Measurements from ENCODE around the gene GSX2.
"Not testable (repeated sequence)": the region's sequence is repeated elsewhere in the genome, so short reads cannot be mapped to it uniquely, and the experiment has no call there.

The GSX2 gene

GRCh38 chr4:54110019-54110416, 10.1 kb downstream of the GSX2 start:
- no peaks in the 10 kb centered on the region for H3K27me3 ChIP-seq
- H3K4me1 ChIP-seq = no peaks in the 10 kb centered on the region
- no peak overlapping the region for H3K4me3 ChIP-seq (ENCODE audit: low read depth, low read length)
- DNase-seq = no peak
- H3K9me3 ChIP-seq = no peaks in the 10 kb centered on the region
- H3K36me3 ChIP-seq = no peaks in the 10 kb centered on the region
- TF ChIP-seq CTCF (IDR thresholded peaks at IDR 0.05; ENCODE audit: low read depth, low read length) = no peak

GRCh38 chr4:54113206-54113605, 13.2 kb downstream of the GSX2 start:
- H3K4me1 ChIP-seq; H3K27me3 ChIP-seq; H3K9me3 ChIP-seq; H3K4me3 ChIP-seq (ENCODE audit: low read depth, low read length); H3K36me3 ChIP-seq; DNase-seq: not testable (repeated sequence)

GRCh38 chr4:54116246-54116645, 16.3 kb downstream of the GSX2 start:
- not testable (repeated sequence) for H3K4me1 ChIP-seq; H3K4me3 ChIP-seq (ENCODE audit: low read depth, low read length); H3K9me3 ChIP-seq; H3K36me3 ChIP-seq; H3K27me3 ChIP-seq; DNase-seq

DNA sequence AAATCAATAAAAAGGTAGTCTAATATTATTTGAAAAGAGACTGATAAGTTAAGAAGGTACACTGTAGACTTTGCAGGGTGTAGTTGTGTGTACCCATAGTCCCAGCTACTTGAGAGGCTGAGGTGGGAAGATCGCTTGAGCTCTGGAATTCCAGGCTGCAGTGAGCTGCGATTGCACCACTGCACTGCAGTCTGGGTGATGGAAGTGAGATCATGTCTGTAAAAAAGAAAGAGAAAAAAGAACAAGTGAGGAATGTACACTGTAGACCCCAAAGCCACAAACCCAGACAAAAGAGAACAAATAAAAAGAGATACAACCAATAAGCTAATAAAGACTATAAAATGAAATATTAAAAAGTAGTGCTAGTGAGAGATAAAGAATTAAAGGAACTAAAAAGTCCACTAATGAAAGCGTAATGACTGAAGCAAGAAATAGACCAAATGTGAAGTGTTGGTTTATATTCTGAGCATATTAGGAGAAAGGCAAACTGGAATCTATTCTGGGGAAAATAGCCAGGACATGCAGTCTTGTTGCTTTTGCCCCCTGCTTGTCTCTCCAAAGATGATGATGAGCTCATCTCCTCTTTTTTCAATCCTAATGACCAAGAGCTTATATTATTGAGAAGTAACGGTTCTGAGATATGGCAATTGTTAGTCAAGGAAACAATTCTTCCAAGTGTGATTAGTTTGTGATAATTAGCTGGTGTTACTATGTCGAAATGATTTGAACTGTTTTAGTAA, 19.1 kb downstream of the GSX2 start:
- Histone ChIP-seq H3K4me1 (no peaks in the 10 kb centered on the region), H3K9me3 (no peaks in the 10 kb centered on the region), H3K36me3 (no peaks in the 10 kb centered on the region), H3K4me3 (ENCODE audit: low read depth, low read length) (no peak overlapping the region), H3K27me3 (no peaks in the 10 kb centered on the region)
- no peak for TF ChIP-seq CTCF (IDR thresholded peaks at IDR 0.05; ENCODE audit: low read depth, low read length)
- no peak for DNase-seq

GRCh38 chr4:54120518-54120917, 20.6 kb downstream of the GSX2 start:
- H3K4me3 ChIP-seq (ENCODE audit: low read depth, low read length) = no peak overlapping the region
- no peaks in the 10 kb centered on the region for H3K9me3 ChIP-seq
- no peak for DNase-seq
- H3K36me3 ChIP-seq = no peaks in the 10 kb centered on the region
- no peak for TF ChIP-seq CTCF (IDR thresholded peaks at IDR 0.05; ENCODE audit: low read depth, low read length)
- no peaks in the 10 kb centered on the region for H3K27me3 ChIP-seq
- no peaks in the 10 kb centered on the region for H3K4me1 ChIP-seq

DNA sequence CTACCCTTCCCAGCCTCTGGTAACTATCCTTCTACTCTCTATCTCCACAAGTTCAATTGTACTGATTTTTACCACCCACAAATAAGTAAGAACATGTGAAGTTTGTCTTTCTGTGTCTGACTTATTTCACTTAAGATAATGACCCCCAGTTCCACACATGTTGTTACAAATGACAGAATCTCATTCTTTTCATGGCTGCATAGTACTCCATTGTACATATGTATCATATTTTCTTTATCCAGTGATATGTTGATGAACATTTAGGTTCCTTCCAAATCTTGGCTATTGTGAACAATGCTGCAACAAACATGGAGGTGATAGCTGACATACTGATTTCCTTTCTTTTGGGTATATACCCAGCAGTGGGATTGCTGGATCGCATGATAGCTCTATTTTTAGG, 27.7 kb downstream of the GSX2 start:
- Histone ChIP-seq H3K4me1 (no peaks in the 10 kb centered on the region), H3K27me3 (no peaks in the 10 kb centered on the region), H3K9me3 (no peaks in the 10 kb centered on the region), H3K4me3 (ENCODE audit: low read depth, low read length) (no peak overlapping the region), H3K36me3 (no peaks in the 10 kb centered on the region)
- no peak for TF ChIP-seq CTCF (IDR thresholded peaks at IDR 0.05; ENCODE audit: low read depth, low read length)
- no peak for DNase-seq

DNA sequence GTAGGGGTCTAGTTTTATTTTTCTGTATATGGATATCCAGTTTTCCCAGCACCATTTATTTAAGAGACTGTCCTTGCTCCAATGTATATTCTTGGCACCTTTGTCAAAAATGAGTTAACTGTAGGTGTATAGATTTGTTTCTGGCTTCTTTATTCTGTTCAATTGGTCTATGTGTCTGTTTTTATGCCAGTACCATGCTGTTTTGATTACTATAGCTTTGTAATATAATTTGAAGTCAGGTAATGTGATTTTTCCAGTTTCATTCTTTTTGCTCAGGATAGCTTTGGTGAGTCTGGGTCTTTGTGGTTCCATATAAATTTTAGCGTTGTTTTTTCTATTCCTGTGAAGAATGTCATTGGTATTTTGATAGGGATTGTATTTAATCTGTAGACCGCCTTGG, 28.7 kb downstream of the GSX2 start:
- not testable (repeated sequence) for H3K4me1 ChIP-seq; H3K9me3 ChIP-seq; H3K4me3 ChIP-seq (ENCODE audit: low read depth, low read length); H3K36me3 ChIP-seq; H3K27me3 ChIP-seq; DNase-seq

GRCh38 chr4:54139332-54139731, 39.4 kb downstream of the GSX2 start:
- TF ChIP-seq CTCF (IDR thresholded peaks at IDR 0.05; ENCODE audit: low read depth, low read length) = no peak
- Histone ChIP-seq H3K4me1 (no peaks in the 10 kb centered on the region), H3K9me3 (no peaks in the 10 kb centered on the region), H3K27me3 (no peaks in the 10 kb centered on the region), H3K36me3 (no peaks in the 10 kb centered on the region), H3K4me3 (ENCODE audit: low read depth, low read length) (no peak overlapping the region)
- no peak for DNase-seq

Measured in BE2C (cell line).